Panc1 (cell line): ENCODE results near the gene STAC3. TPM values are rescaled to one million over a fixed set of nuclear protein-coding genes. Genes with fewer than 3 reads are reported as not detected.

ENCODE experiments used
- ATAC-seq: fragments of 200-7000 bp; cut with Tn5 transposase; 2 replicates; pipeline ENCODE4 v1.9.1; 2020; ENCODE audit warnings: mild to moderate bottlenecking, moderate library complexity
- BruUV-seq: library from RNA; stranded (reverse); fragments of 400-500 nt; replicated peaks from 2 replicates; lab custom pipeline; 2021; lab: Mats Ljungman, UMichigan
- CTCF ChIA-PET: fragments of 300-600 bp; sonication (Branson Sonifier 250); formaldehyde crosslinking; loops from one replicate; lab custom pipeline; 2022; ENCODE audit warnings: antibody characterized with exemption; lab: Charles Lee
- POLR2A ChIA-PET: fragments of 300-600 bp; sonication (Branson Sonifier 250); formaldehyde crosslinking; loops from one replicate; lab custom pipeline; 2022; ENCODE audit warnings: antibody characterized with exemption; lab: Charles Lee
- DNase-seq: peaks from one replicate; pipeline ENCODE4 v3.0.0-alpha.2; 2010; ENCODE audit warnings: low read depth, low spot score
- H3K27ac ChIP-seq: 2 replicates; pipeline ENCODE4 v1.5.1; 2011; ENCODE audit warnings: mild to moderate bottlenecking, low read length, inconsistent platforms
- H3K27me3 ChIP-seq: fragments of 200-500 bp; sonication (Bioruptor generic); 2 replicates; pipeline ENCODE4 v1.6.0; 2014; ENCODE audit warnings: low read length, inconsistent platforms; ENCODE audit not compliant: control insufficient read depth, insufficient read depth
- H3K36me3 ChIP-seq: fragments of 200-500 bp; sonication (Bioruptor generic); 2 replicates; pipeline ENCODE4 v1.5.1; 2014; ENCODE audit warnings: inconsistent platforms, mild to moderate bottlenecking, low read length, moderate library complexity; ENCODE audit not compliant: control insufficient read depth, insufficient read depth
- H3K4me1 ChIP-seq: 2 replicates; pipeline ENCODE4 v1.5.1; 2011; ENCODE audit warnings: inconsistent platforms, mild to moderate bottlenecking, low read length, moderate library complexity; ENCODE audit not compliant: control insufficient read depth, insufficient read depth
- H3K4me3 ChIP-seq, 2 experiments: 2 replicates each; pipeline ENCODE4 v1.5.1; 2011 to 2012; ENCODE audit warnings: low read depth in 2 of 2, low read length in 2 of 2, mild to moderate bottlenecking in 2 of 2, inconsistent platforms in 1 of 2, moderate library complexity in 1 of 2
- H3K9me3 ChIP-seq: fragments of 200-500 bp; sonication (Bioruptor generic); 2 replicates; pipeline ENCODE4 v1.5.1; 2014; ENCODE audit warnings: low read depth, mild to moderate bottlenecking, inconsistent platforms, low read length, moderate library complexity; ENCODE audit not compliant: control insufficient read depth, insufficient read depth
- CTCF ChIP-seq: fragments of 450-650 bp; IDR thresholded peaks from 2 replicates; pipeline ENCODE4 v1.5.1; 2017; ENCODE audit warnings: mild to moderate bottlenecking
- POLR2AphosphoS5 ChIP-seq: IDR thresholded peaks from 2 replicates; pipeline ENCODE4 v1.6.1; 2012; ENCODE audit warnings: mild to moderate bottlenecking, low read depth, low read length, moderate library complexity
- REST ChIP-seq, 2 experiments: IDR thresholded peaks; 2 replicates each; pipeline ENCODE4 v1.6.1; 2011 to 2012; ENCODE audit warnings: low read depth in 2 of 2, control low read depth in 1 of 2, low read length in 1 of 2, mild to moderate bottlenecking in 1 of 2, moderate library complexity in 1 of 2; ENCODE audit not compliant: insufficient read depth in 1 of 2
- SIN3A ChIP-seq: IDR thresholded peaks from 2 replicates; pipeline ENCODE4 v1.6.1; 2012; ENCODE audit warnings: low read depth, mild to moderate bottlenecking, low read length, moderate library complexity, borderline replicate concordance; ENCODE audit not compliant: insufficient read depth
- TCF7L2 ChIP-seq: IDR thresholded peaks from 2 replicates; pipeline ENCODE4 v1.6.1; 2011; ENCODE audit warnings: mild to moderate bottlenecking, low read depth, low read length, inconsistent platforms
- in situ Hi-C: cut with HindIII; loops from 2 replicates; pipeline ENCODE4 v1.10.0; 2016; ENCODE audit warnings: low sequenced_read_pairs, low pct_unique_long_range_greater_than_20kb
- intact Hi-C: fragments of 100-400 bp; cut with micrococcal nuclease; formaldehyde crosslinking; loops from one replicate; pipeline ENCODE4 v1.10.0; 2022; ENCODE audit not compliant: unreplicated experiment
- total RNA-seq: library from RNA; stranded (reverse); gene quantifications from one replicate; pipeline ENCODE4 v1.2.1, GENCODE V29; 2021; ENCODE audit not compliant: unreplicated experiment

STAC3 gene
- total RNA-seq, 1 experiment from 2014 or later, result 0.87 TPM

GRCh38 chr12:57205186-57205585 is 45.8 kb downstream of the STAC3 start:
- in situ Hi-C loops (no loop called here), intact Hi-C loops (no loop called here)
- TF ChIP-seq REST (IDR thresholded peaks at IDR 0.05; ENCODE audit: insufficient read depth in 1 of 2, low read depth in 2 of 2, low read length in 1 of 2), result no peak
- no peak for TF ChIP-seq SIN3A
- no peak for TF ChIP-seq POLR2AphosphoS5
- TF ChIP-seq CTCF, result no peak
- no peak for TF ChIP-seq TCF7L2
- ATAC-seq (no peak), DNase-seq (no peak)
- no peaks in the 10 kb centered on the region for H3K4me1 ChIP-seq
- H3K36me3 ChIP-seq, result no peaks in the 10 kb centered on the region
- CTCF ChIA-PET, result no interaction called here
- no peak overlapping the region for H3K27ac ChIP-seq
- POLR2A ChIA-PET, result no interaction called here
- no peaks in the 10 kb centered on the region for H3K27me3 ChIP-seq
- BruUV-seq, result no TSS peak
- H3K9me3 ChIP-seq, result no peaks in the 10 kb centered on the region
- no peak overlapping the region for H3K4me3 ChIP-seq

- in situ Hi-C loops (no loop called here), intact Hi-C loops (no loop called here)
- no peak for TF ChIP-seq CTCF
- TF ChIP-seq POLR2AphosphoS5, result no peak
- no peak for TF ChIP-seq REST (IDR thresholded peaks at IDR 0.05; ENCODE audit: insufficient read depth in 1 of 2, low read depth in 2 of 2, low read length in 1 of 2)
- TF ChIP-seq SIN3A, result no peak
- no peak for TF ChIP-seq TCF7L2
- no peak for DNase-seq
- Histone ChIP-seq H3K4me1 (no peaks in the 10 kb centered on the region), H3K27me3 (no peaks in the 10 kb centered on the region), H3K27ac (no peak overlapping the region), H3K36me3 (no peaks in the 10 kb centered on the region), H3K4me3 (no peak overlapping the region), H3K9me3 (no peaks in the 10 kb centered on the region)
- ChIA-PET CTCF (no interaction called here), POLR2A (no interaction called here)
- no peak for ATAC-seq
- no TSS peak for BruUV-seq
Observed at GRCh38 chr12:57204454-57204853, 46.5 kb downstream of the STAC3 start.
